SK-N-SH (cell line): ENCODE results near the gene GYS1.

ENCODE experiments used
- EP300 ChIP-seq, 2 experiments: IDR thresholded peaks; 2 replicates each; pipeline versions ENCODE4 v1.4.0 to v1.6.1; 2012; ENCODE audit warnings: borderline replicate concordance in 1 of 2, low read depth in 1 of 2, low read length in 1 of 2
- GABPA ChIP-seq: IDR thresholded peaks from 2 replicates; pipeline ENCODE4 v1.4.0; 2012; ENCODE audit warnings: low read depth, mild to moderate bottlenecking
- GATA2 ChIP-seq: sonication (generic); formaldehyde crosslinking; IDR thresholded peaks from 2 replicates; pipeline ENCODE4 v1.5.0; 2020; ENCODE audit warnings: mild to moderate bottlenecking, missing genetic modification reagents
- JUND ChIP-seq: IDR thresholded peaks from 2 replicates; pipeline ENCODE4 v1.4.0; 2012
- MXI1 ChIP-seq: IDR thresholded peaks from 2 replicates; pipeline ENCODE4 v1.6.1; 2012; ENCODE audit warnings: mild to moderate bottlenecking, low read depth, low read length, improper control_type of control experiment
- NFIC ChIP-seq: IDR thresholded peaks from 2 replicates; pipeline ENCODE4 v1.4.0; 2012; ENCODE audit warnings: borderline replicate concordance
- POLR2AphosphoS5 ChIP-seq: IDR thresholded peaks from 2 replicates; pipeline ENCODE4 v1.6.1; 2012; ENCODE audit warnings: low read depth, low read length
- RAD21 ChIP-seq: IDR thresholded peaks from 2 replicates; pipeline ENCODE4 v1.6.1; 2012; ENCODE audit warnings: mild to moderate bottlenecking, low read length
- RCOR1 ChIP-seq: fragments of 150-350 bp; IDR thresholded peaks from 2 replicates; pipeline ENCODE4 v1.6.1; 2017; ENCODE audit warnings: antibody characterized with exemption, low read length
- REST ChIP-seq: IDR thresholded peaks from 2 replicates; pipeline ENCODE4 v1.6.1; 2012; ENCODE audit warnings: mild to moderate bottlenecking, low read depth, low read length, moderate library complexity
- RFX5 ChIP-seq: IDR thresholded peaks from 2 replicates; pipeline ENCODE4 v1.6.1; 2012; ENCODE audit warnings: mild to moderate bottlenecking, improper control_type of control experiment, low read length
- SIN3A ChIP-seq: IDR thresholded peaks from 2 replicates; pipeline ENCODE4 v1.6.1; 2012; ENCODE audit warnings: low read depth, mild to moderate bottlenecking, low read length, moderate library complexity, borderline replicate concordance
- USF1 ChIP-seq: IDR thresholded peaks from 2 replicates; pipeline ENCODE4 v1.4.0; 2012; ENCODE audit warnings: low read depth, borderline replicate concordance
- TF ChIP-seq, protein P1 (sequence below): fragments of 200-600 bp; sonication (generic); IDR thresholded peaks from 2 replicates; pipeline ENCODE4 v1.6.1; 2017; ENCODE audit warnings: antibody characterized with exemption, mild to moderate bottlenecking, moderate library complexity

GRCh38 chr19:48945415-48945814 lies 47.7 kb downstream of the GYS1 start:
- TF ChIP-seq REST (no peak), JUND (no peak), USF1 (no peak), RCOR1 (no peak), POLR2AphosphoS5 (no peak), MXI1 (no peak), SIN3A (no peak), RFX5 (no peak), EP300 (IDR thresholded peaks at IDR 0.05; ENCODE audit: borderline replicate concordance in 1 of 2, low read depth in 1 of 2, low read length in 1 of 2) (no peak), RAD21 (no peak), GABPA (no peak), NFIC (no peak), GATA2 (CRISPR knock-in tag) (no peak)
- TF ChIP-seq, protein P1, sequence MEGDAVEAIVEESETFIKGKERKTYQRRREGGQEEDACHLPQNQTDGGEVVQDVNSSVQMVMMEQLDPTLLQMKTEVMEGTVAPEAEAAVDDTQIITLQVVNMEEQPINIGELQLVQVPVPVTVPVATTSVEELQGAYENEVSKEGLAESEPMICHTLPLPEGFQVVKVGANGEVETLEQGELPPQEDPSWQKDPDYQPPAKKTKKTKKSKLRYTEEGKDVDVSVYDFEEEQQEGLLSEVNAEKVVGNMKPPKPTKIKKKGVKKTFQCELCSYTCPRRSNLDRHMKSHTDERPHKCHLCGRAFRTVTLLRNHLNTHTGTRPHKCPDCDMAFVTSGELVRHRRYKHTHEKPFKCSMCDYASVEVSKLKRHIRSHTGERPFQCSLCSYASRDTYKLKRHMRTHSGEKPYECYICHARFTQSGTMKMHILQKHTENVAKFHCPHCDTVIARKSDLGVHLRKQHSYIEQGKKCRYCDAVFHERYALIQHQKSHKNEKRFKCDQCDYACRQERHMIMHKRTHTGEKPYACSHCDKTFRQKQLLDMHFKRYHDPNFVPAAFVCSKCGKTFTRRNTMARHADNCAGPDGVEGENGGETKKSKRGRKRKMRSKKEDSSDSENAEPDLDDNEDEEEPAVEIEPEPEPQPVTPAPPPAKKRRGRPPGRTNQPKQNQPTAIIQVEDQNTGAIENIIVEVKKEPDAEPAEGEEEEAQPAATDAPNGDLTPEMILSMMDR: no peak
